ENCODE results near the gene DEAF1.

Gene DEAF1

DNA sequence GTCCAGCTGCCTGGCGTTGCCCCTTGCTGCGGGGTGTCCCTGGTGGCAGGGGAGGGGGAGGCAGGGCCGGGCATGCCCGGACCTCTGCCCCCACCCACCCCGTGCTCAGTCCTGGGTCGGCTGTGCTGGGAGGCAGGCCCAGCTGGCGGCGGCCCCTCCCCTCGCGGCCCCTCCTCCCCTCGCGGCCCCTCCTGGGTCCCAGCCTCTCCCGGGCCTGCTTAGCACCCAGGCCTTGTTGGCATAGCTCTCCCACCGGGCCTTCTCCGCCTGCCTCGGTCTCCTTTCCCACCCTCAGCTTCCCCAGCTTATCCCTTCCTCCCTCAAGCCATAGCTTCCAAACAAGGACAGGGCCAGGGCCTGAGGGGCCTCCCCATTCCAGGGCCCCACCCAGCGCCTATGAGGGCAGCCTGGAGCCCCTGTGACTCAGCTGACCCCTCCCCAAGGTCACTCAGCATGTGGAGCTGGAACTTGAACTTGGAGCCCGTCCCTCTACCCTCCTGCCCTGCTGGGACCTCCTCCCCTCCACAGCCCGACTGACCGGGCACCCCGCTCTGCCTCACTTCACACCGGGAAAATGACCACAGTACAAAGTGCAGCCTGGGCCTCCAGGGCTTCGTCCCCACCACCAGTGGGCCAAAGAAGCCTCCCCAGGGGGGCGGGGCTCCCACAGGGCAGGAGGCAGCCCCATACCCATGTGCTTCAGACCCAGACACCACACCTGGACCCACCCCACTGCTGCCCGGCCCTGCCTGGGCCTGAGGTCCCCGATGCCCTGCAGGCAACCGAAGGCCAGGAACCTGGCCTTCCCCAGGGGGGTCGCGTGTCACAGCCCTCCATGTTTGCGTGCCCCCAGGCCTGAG, 12.2 kb upstream of the DEAF1 start:
- Histone ChIP-seq H3K4me1 (ENCODE audit: control insufficient read depth, insufficient read depth, low read length) (peaks cover 17% of the 10 kb centered on the region), H3K9me3 (ENCODE audit: control insufficient read depth, low read length) (no peaks in the 10 kb centered on the region), H3K27ac (ENCODE audit: insufficient read depth, low read depth, low read length, poor library complexity, severe bottlenecking) (no peak overlapping the region), H3K4me3 (ENCODE audit: insufficient read depth, low read depth, low read length) (no peak overlapping the region), H3K36me3 (ENCODE audit: control insufficient read depth, insufficient read depth, low read length) (no peaks in the 10 kb centered on the region), H3K27me3 (ENCODE audit: control insufficient read depth, insufficient read depth, low read length, poor library complexity, severe bottlenecking) (peaks cover 26% of the 10 kb centered on the region)
- WGBS, 2 experiments, result 45 to 47% methylated on average over 30 of the region's 30 CpGs

DNA sequence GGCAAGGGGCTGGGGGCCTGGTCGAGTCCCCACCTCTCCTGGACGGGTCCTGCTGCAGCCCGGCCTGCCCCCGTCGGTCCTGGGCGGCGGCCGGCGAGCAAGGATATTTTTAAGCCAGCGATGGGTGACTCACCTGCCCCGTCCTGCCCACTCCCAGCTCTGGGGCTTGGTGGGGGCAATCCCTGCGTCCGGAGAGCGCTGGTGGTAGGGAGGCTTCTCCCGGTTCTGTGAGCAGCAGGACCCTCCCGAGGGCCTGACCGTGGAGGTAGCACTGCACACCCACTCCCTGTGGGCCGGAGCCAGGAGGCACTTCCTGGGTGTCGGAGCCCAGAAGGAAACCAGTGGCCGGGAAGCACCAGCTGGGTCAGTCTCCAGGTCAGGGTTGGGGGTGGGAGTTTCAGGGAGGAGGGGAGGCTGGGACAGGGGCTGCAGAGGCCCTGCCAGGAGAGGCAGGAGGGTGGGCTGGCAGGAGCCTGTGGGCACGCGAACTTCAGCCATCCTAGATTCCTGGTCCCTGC, 11.5 kb upstream of the DEAF1 start:
- Histone ChIP-seq H3K27ac (ENCODE audit: insufficient read depth, low read depth, low read length, poor library complexity, severe bottlenecking) (no peak overlapping the region), H3K27me3 (ENCODE audit: control insufficient read depth, insufficient read depth, low read length, poor library complexity, severe bottlenecking) (peaks cover 26% of the 10 kb centered on the region), H3K4me1 (ENCODE audit: control insufficient read depth, insufficient read depth, low read length) (peaks cover 17% of the 10 kb centered on the region), H3K4me3 (ENCODE audit: insufficient read depth, low read depth, low read length) (peak overlapping the region; percentile 22), H3K9me3 (ENCODE audit: control insufficient read depth, low read length) (no peaks in the 10 kb centered on the region), H3K36me3 (ENCODE audit: control insufficient read depth, insufficient read depth, low read length) (no peaks in the 10 kb centered on the region)
- 14 to 16% methylated on average over 22 of the region's 22 CpGs for WGBS, 2 experiments

GRCh38 chr11:705646-706438, 10.8 kb upstream of the DEAF1 start, which contains the start of gene EPS8L2:
Gene EPS8L2 (plus strand): TSS chr11:706231. CDS start chr11:709408, 3,177 bp downstream.
- H3K9me3 ChIP-seq (ENCODE audit: control insufficient read depth, low read length), result no peaks in the 10 kb centered on the region
- H3K36me3 ChIP-seq (ENCODE audit: control insufficient read depth, insufficient read depth, low read length), result no peaks in the 10 kb centered on the region
- no peak within 1 kb of the TSS for H3K27ac ChIP-seq (ENCODE audit: insufficient read depth, low read depth, low read length, poor library complexity, severe bottlenecking)
- peaks cover 17% of the 10 kb centered on the region for H3K4me1 ChIP-seq (ENCODE audit: control insufficient read depth, insufficient read depth, low read length)
- H3K27me3 ChIP-seq (ENCODE audit: control insufficient read depth, insufficient read depth, low read length, poor library complexity, severe bottlenecking), result peaks cover 26% of the 10 kb centered on the region
- 15 to 16% methylated on average over 90 of the region's 90 CpGs for WGBS, 2 experiments
- peak within 1 kb of the TSS; percentile 22 for H3K4me3 ChIP-seq (ENCODE audit: insufficient read depth, low read depth, low read length)

DNA sequence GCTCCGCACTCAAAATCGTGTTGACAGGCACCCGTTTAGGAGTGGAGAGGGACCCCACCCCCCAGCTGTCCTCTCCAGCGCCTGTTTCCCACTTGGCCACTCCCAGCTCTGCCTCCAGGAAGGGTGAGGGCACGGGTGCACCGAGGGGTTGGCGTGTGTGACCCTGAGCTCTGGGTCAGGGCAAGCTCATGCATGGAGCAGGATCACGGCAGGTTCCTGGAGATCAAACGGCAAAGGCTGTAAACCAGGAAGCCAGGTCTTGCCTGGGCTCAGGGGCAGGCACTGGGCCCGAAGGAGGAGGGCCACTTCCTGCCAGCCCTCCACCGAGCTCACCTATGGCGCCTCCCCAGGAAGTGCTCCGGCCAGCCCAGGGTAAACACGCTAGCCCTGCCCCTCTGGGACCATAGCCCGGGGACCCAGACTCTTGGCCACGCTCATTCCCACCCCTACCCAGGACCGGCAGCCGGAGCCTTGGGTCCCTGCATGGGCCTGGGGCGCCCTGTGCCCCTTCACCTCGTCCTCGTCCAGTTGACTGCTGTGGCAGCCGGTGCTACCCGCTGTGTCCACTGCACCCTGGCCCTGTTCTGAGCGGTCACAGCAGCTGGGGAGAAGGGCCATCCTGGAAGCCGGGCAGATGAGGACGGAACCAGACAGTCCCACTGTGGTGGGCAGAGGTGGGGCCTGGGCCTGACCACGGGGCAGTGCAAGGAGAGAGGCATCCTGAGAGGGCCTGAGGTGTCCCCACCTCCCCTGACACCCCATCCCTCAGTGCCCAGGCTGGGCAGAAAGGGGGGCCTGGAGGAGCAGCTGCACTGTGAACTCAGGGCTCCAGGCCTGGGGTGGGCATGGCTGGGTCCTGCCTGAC, 10.0 kb upstream of the DEAF1 start:
- Histone ChIP-seq H3K27ac (ENCODE audit: insufficient read depth, low read depth, low read length, poor library complexity, severe bottlenecking) (no peak overlapping the region), H3K4me1 (ENCODE audit: control insufficient read depth, insufficient read depth, low read length) (peaks cover 16% of the 10 kb centered on the region), H3K4me3 (ENCODE audit: insufficient read depth, low read depth, low read length) (peak overlapping the region; percentile 22), H3K36me3 (ENCODE audit: control insufficient read depth, insufficient read depth, low read length) (no peaks in the 10 kb centered on the region), H3K27me3 (ENCODE audit: control insufficient read depth, insufficient read depth, low read length, poor library complexity, severe bottlenecking) (peaks cover 26% of the 10 kb centered on the region), H3K9me3 (ENCODE audit: control insufficient read depth, low read length) (no peaks in the 10 kb centered on the region)
- WGBS, 2 experiments, result 89 to 90% methylated on average over 27 of the region's 27 CpGs

DNA sequence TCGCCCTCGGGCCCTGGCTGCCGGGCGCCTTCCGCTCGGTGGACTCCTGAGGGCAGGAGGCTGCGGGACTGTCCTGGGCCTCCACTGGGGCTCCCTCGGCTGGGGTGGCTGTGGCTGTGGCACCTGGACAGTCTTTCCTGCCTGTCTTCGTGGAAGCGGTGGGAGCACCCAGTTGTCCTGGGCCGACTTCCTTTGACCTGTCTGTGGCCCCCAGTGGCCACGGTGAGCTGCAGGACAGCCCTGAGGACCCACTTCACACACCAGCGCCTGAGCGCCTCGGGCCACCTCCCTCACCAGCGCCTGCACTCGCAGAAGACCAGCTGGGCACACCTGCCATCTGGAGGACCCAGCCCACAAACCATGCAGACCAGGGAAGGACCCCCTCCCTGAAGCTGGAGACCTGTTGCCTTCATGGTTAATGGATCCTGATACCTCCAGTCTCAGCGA, 9.2 kb upstream of the DEAF1 start:
- WGBS, 2 experiments, result 93 to 96% methylated on average over 18 of the region's 18 CpGs
- H3K27ac ChIP-seq (ENCODE audit: insufficient read depth, low read depth, low read length, poor library complexity, severe bottlenecking), result no peak overlapping the region

DNA sequence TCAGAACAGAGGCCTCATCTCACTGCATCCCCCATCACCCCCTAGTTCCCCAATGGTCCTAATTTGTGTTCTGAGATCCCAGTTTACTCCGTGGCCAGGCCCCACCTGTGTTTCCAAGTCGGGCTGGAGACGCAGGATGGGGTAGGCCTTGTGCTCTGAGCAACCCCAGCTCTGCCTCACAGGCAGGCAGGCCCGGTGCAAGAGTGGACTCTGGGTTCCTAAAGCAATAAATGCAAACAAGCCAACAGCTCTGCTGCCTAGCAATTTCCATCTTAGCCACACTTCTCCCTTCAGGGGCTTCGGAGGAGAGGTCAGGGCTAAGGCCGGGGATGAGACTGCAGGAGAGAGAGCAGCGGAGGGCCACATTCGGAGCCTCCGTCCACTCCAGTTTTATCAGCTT, 8.5 kb upstream of the DEAF1 start:
- 93 to 96% methylated on average over 9 of the region's 9 CpGs for WGBS, 2 experiments
- Histone ChIP-seq H3K4me3 (ENCODE audit: insufficient read depth, low read depth, low read length) (no peak overlapping the region), H3K27me3 (ENCODE audit: control insufficient read depth, insufficient read depth, low read length, poor library complexity, severe bottlenecking) (peaks cover 26% of the 10 kb centered on the region), H3K27ac (ENCODE audit: insufficient read depth, low read depth, low read length, poor library complexity, severe bottlenecking) (no peak overlapping the region), H3K36me3 (ENCODE audit: control insufficient read depth, insufficient read depth, low read length) (no peaks in the 10 kb centered on the region), H3K4me1 (ENCODE audit: control insufficient read depth, insufficient read depth, low read length) (peaks cover 11% of the 10 kb centered on the region), H3K9me3 (ENCODE audit: control insufficient read depth, low read length) (no peaks in the 10 kb centered on the region)

More for the DNA sequence above, 9.2 kb upstream of the DEAF1 start:
- Histone ChIP-seq H3K27me3 (ENCODE audit: control insufficient read depth, insufficient read depth, low read length, poor library complexity, severe bottlenecking) (peaks cover 26% of the 10 kb centered on the region), H3K36me3 (ENCODE audit: control insufficient read depth, insufficient read depth, low read length) (no peaks in the 10 kb centered on the region), H3K4me1 (ENCODE audit: control insufficient read depth, insufficient read depth, low read length) (peaks cover 11% of the 10 kb centered on the region), H3K9me3 (ENCODE audit: control insufficient read depth, low read length) (no peaks in the 10 kb centered on the region), H3K4me3 (ENCODE audit: insufficient read depth, low read depth, low read length) (no peak overlapping the region)

GRCh38 chr11:702462-703461, 7.7 kb upstream of the DEAF1 start:
- Histone ChIP-seq H3K4me1 (ENCODE audit: control insufficient read depth, insufficient read depth, low read length) (peaks cover 11% of the 10 kb centered on the region), H3K27ac (ENCODE audit: insufficient read depth, low read depth, low read length, poor library complexity, severe bottlenecking) (no peak overlapping the region)

DNA sequence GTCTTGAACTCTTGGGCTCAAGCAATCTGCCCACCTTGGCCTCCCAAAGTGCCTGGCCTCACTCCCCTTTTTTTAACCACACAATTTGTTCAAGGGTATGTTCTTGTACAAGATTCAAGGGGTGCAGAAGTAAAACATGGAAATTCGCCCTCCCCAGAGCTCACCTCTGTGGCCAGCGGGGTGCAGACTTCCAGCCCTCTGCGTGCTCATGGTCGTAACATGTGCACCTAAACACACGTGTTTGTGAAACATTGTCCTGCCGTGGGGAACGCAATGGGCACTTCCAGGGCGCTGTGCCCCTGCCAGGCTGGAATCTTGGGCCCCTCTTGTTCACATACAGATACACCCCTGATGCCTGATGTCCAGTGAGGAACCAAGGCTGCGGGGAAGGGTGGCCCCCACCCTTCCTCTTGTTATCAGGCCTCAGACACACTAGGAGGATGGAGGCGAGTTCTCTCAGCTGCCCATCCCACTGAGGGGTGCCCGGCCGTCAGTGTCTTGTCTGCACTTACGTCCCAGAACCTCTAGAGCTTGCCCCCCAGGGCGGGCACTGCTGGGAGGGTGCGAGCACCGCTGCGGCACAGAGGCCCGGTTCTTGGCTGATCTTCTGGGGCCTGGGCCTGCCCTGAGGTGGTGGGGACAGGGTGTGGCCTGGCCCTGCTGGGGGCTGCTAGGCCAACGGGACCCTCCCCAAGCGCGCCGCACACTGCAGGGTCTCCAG, 6.9 kb upstream of the DEAF1 start:
- WGBS, 2 experiments, result 95 to 96% methylated on average over 22 of the region's 22 CpGs
- H3K36me3 ChIP-seq (ENCODE audit: control insufficient read depth, insufficient read depth, low read length), result no peaks in the 10 kb centered on the region
- peaks cover 19% of the 10 kb centered on the region for H3K27me3 ChIP-seq (ENCODE audit: control insufficient read depth, insufficient read depth, low read length, poor library complexity, severe bottlenecking)
- no peak overlapping the region for H3K4me3 ChIP-seq (ENCODE audit: insufficient read depth, low read depth, low read length)
- H3K27ac ChIP-seq (ENCODE audit: insufficient read depth, low read depth, low read length, poor library complexity, severe bottlenecking), result no peak overlapping the region
- peaks cover 2% of the 10 kb centered on the region for H3K4me1 ChIP-seq (ENCODE audit: control insufficient read depth, insufficient read depth, low read length)
- no peaks in the 10 kb centered on the region for H3K9me3 ChIP-seq (ENCODE audit: control insufficient read depth, low read length)

More at GRCh38 chr11:702462-703461, 7.7 kb upstream of the DEAF1 start:
- no peaks in the 10 kb centered on the region for H3K36me3 ChIP-seq (ENCODE audit: control insufficient read depth, insufficient read depth, low read length)
- H3K4me3 ChIP-seq (ENCODE audit: insufficient read depth, low read depth, low read length), result no peak overlapping the region
- peaks cover 26% of the 10 kb centered on the region for H3K27me3 ChIP-seq (ENCODE audit: control insufficient read depth, insufficient read depth, low read length, poor library complexity, severe bottlenecking)
- 91 to 93% methylated on average over 26 of the region's 26 CpGs for WGBS, 2 experiments
- H3K9me3 ChIP-seq (ENCODE audit: control insufficient read depth, low read length), result no peaks in the 10 kb centered on the region

Data from ectodermal cell (in vitro differentiated cells).